Measurements from ENCODE around the gene DOCK6.
"Not testable (repeated sequence)": the region's sequence is repeated elsewhere in the genome, so short reads cannot be mapped to it uniquely, and the experiment has no call there.

Gene DOCK6

DNA sequence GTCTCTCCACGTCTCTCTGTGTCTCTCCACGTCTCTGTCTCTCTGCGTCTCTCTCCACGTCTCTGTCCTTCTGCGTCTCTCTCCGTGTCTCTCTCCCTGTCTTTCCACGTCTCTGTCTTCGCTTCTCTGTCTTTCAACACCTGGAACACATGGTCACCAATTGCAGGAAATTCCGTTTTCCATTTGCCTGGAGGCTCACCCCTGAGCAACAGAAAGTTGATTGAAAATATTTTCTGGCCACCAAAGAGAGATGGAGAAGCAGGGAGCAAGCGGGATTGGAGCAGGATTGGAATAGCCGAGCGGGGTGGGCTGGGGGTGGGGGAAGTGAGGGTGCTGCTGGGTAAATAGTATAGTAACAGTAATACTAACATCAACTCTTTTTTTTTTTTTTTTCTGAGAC, 66.6 kb downstream of the DOCK6 start:
- no peak for DNase-seq

DNA sequence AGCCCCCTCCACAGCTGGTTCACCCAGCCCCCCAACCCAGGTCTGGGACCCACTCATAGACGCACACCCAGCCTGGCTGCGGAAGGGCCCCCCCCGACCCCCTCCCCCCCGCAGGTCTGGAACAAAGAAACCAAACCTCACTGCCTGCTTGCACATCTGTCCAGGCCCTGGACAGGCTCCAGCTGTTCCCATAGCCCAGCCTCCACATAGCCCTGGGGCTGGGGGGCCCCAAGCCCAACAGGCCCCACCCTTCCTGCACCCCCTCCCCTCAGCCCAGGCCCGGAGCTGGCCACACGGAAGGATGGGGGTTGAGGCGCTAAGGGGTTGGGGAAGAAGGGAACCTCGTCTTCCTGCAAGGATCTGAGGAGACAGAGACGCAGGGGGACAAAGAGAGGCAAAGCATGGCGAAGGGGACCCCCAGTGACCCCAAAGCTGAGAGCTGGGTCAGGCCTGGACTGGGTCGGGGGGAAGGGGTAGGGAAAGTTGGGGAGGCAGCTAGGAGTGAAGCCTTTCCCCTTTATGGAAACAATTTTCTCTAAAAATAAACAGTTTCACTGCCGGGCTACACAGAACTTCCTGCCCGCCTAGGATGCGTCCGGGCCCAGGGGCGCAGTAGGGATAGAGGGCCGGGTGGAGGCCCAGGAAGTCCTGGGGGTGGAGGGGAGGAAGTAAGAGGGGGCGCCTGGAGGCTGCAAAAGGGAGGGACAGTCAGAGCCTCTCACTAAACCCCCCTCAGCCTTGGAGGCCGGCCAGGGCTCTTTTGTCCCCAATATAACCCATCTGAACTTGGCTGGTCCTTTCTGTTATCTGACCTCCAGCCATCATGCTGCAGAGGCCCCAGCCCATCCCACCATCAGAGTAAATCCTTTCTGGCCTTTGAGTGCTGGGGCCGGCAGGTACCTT, 67.4 kb downstream of the DOCK6 start:
- peak; percentile 44 for DNase-seq

DNA sequence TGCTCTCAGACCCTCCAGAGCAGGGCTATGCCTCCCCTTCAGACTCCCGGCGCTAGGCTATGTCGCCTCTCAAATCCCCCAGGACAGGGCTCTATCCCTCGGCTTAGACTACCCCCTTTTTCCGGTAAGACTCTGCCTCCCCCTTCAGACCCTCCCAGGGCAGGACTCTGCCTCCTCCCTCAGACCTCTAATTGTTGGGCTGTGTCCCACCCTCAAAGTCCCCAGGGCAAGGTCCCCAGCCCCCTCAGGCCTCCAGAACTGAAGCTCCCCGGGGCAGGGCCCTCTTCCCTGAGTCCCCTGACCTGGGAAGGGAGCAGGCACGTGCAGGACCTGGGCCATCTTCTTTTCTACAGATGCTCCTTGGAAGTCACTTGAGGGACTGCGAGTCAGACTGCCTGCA, 68.2 kb downstream of the DOCK6 start:
- DNase-seq = no peak

DNA sequence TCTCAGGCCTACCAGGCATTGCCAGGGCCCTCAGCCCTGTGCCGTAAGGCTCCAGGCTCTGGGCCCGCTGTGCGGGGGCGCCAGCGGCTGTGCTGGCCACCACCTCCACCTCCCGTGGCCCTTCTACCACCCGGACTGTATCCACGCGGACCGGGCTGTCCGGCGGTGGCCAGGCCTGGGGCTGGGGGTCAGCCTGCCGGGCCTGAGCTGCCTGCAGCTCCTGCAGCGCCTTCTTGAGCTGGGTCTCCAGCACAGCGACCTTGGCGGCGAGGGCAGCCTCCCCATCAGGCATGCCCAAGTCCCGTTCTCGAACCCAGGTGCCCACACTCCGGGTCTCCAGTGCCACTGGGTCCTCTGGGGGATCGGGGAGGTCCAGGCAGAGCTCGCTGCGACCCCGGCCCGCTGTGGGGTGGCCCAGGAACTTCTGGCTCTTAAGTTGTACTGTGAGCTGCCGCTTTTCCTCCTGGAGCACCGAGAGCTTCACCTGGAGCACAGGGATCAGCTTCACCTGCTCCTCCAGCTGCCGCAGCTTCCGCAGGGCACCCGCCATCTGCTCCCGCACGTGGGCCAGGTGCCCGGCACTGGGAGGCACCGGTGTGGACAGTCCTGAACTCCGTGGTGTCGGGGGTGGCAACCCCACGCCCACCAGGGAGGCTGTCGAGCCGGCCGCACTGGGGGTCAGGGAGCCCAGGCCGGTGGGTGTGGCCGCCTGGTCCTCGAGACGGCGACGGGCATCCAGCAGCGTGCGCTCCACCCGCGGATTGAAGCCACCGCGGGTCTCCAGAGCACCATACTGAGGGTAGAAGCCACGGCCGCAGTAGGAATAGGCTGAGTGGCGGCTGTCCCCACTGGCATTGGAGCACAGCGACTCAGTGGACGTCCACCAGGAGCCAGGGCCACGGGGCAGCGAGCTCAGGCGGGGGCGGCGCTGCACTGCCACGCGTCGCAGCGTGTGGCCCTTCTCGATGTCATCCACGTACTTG, 69.1 kb downstream of the DOCK6 start:
- no peak for DNase-seq

DNA sequence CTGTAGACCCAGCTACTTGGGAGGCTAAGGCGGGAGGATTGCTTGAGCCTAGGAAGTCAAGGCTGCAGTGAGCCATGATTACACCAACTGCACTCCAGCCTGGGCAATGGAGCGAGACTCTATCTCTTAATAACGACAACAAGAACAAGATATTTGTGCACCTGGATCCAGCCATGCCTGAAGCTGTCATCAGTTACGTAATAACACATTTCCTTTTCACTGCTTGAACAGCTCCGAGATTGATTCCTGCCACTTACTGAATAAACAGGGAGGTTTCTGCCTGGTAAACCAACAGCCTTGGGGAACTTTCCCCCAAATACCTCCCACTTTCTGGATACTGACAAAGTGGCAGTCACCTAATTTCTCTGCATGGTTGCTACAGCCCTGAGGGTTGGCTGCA, 70.4 kb downstream of the DOCK6 start:
- no peak for DNase-seq

DNA sequence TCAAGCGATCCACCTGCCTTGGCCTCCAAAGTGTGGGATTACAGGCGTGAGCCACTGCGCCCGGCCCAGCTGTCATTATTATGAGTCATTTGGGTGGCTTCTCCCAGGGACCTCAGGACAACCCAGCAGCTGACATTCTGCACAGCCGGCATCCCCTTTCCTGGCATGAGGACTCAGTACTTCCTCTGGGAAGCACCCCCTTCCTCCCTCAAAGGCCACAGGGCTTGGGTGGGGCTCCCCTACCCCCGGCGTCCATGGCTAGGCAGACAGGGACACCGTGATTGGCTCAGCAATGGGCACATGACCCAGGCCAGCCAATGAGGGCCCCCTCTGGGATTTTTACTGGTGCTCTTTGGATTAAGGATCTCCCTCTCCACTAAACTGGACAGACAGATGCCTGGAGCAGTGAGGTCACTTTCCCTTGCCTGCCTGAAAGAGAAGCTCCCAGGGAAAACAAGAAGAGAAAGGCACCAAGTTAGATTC, 71.0 kb downstream of the DOCK6 start:
- DNase-seq = peak; percentile 74

DNA sequence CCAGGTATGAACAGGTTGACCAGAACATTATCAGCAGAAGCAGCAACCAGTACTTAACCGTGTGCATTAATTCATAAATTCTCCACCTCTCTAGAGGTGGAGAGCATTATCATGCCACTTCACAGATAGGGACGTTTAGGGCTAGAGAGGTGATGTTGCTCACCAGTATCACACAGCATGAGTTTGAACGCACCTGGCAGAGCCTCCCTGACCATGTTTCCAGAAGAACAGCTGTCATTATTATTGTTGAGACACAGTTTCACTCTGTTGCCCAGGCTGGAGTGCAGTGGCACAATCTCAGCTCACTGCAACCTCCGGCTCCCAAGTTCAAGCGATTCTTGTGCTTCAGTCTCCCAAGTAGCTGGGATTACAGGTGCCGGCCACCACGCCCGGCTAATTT, 71.8 kb downstream of the DOCK6 start:
- no peak for DNase-seq

DNA sequence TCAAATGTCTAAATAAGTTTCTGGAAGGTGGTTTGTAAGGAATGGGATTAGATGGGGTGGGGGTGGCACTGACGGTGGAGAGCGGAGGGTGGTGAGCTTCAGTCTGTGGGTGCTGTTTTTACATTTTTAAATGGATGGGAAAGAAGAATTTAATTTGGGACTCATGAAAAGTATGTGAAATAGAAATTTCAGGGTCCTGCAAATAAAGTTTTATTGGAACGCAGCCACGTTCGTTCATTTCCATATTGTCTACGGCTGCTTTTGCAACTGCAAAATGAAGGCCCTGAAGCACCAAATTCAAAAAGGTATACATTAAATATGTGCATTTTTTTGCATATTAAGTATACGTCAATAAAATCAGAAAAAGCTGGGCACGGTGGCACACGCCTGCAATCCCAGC, 74.9 kb downstream of the DOCK6 start:
- DNase-seq = no peak

DNA sequence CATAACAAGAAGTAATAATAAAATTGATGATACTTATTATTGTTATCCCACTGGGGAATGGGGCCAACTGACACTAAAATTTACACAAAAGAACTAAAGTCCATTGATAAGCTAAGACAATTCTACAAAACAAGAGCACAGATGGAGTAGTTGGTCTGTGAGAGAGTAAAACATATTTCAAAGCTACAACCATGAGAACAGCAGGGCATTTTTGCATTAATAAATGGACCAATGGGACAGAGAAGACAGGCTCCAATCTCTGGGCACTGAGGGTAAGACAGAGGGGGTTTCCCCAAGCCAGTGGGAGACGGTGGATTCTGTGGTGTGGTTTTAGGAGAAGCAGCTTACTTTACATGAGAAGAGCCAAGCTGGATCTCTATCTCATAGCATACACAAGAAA, 79.3 kb downstream of the DOCK6 start:
- DNase-seq = no peak

DNA sequence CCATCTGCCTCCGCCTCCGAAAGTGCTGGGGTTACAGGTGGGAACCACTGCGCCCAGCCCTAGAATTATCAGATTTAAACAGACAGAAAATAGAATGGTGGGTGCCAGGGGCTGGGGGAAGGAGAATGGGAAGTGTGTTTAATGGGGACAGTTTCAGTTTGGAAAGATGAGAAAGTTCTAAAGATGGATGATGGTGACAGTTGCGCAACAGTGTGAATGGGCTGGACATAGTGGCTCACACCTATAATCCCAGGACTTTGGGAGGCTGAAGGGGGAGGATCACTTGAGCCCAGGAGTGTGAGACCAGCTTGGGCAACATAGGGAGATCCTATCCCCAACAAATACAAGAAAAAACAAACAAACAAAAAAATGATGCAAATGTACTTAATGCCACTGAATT, 80.8 kb downstream of the DOCK6 start:
- peak; percentile 52 for DNase-seq

DNA sequence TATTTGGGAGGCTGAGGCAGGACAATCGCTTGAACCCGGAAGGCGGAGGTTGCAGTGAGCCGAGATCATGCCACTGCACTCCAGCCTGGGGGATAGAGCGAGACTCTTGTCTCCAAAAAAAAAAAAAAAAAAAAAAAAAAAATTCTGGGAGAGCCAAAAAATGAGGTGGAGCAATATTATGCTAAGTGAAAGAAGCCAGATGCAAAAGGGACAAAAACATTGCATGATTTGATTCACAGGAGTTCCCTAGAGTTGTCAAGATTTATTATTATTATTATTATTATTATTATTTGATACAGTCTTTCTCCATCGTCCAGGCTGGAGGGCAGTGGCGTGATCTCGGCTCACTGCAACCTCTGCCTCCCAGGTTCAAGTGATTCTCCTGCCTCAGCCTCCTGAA, 81.3 kb downstream of the DOCK6 start:
- DNase-seq = not testable (repeated sequence)

DNA sequence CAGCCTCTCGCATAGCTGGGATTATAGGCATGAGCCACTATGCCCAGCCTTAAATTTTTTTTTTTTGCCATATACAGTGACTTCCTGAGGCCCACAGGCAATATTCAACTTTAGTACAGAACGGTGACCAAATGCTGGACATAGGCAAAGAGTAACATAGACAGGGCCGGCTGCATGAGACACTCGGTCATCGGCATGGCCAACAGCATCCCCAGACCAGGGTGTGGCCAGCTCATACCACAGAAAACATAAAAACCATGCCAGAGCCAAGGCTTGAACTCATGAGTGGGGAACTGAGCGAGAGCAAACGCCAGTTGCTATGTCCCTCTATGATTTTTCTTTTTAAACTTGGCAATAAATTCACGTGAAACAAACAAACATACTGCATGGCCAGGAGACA, 82.0 kb downstream of the DOCK6 start:
- no peak for DNase-seq

DNA sequence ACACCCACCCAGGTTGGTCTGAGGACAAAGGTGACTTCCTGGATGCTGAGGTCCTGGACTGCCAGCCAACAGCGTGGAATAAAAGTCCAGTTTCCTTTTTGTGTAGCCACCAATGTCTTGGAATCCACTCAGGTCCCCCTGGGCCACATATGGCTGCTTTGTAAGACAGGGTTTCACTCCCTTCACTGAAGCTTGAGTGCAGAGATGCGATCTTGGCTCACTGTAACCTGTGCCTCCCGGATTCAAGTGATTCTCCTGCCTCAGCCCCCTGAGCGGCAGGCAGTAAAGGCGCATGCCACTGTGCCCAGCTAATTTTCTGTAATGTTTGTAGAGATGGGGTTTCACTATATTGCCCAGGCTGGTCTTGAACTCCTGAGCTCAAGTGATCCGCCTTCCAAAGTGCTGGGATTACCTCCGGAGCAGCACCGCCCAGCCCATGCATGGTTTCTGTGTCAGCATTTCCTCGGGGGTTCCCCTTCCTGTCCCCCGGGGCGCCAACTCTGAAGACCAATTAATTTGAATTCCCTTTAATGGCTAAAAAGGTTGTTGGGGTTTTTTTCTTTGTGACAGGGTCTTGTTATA, 82.5 kb downstream of the DOCK6 start:
- no peak for DNase-seq

DNA sequence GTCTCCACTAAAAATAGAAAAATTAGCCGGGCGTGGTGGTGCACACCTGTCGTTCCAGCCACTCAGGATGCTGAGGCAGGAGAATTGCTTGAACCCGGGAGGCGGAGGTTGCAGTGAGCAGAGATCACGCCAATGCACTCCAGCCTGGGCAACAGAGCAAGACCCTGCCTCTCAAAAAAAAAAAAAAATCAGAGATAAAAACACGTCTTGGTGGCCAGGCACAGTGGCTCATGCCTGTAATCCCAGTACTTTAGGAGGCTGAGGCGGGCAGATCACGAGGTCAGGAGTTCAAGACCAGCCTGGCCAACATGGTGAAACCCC, 83.2 kb downstream of the DOCK6 start:
- DNase-seq = not testable (repeated sequence)

DNA sequence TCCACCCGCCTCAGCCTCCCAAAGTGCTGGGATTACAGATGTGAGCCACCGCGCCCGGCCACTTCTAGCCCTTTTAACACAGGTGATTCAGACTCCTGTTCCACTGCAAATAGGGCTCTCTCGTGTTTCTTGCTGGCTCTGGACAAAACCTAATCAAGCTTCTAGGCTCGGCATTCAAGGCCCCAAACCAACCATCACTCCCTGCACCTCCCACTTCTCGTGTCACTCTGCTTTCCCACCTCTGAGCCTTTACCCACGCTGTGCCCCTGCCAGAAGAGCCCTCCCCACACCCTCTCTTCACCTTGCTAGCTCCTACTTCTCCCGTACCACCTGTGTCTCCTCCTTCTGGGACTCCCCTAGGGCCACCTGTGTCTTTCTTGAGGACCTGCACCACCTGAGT, 84.7 kb downstream of the DOCK6 start:
- DNase-seq = no peak

DNA sequence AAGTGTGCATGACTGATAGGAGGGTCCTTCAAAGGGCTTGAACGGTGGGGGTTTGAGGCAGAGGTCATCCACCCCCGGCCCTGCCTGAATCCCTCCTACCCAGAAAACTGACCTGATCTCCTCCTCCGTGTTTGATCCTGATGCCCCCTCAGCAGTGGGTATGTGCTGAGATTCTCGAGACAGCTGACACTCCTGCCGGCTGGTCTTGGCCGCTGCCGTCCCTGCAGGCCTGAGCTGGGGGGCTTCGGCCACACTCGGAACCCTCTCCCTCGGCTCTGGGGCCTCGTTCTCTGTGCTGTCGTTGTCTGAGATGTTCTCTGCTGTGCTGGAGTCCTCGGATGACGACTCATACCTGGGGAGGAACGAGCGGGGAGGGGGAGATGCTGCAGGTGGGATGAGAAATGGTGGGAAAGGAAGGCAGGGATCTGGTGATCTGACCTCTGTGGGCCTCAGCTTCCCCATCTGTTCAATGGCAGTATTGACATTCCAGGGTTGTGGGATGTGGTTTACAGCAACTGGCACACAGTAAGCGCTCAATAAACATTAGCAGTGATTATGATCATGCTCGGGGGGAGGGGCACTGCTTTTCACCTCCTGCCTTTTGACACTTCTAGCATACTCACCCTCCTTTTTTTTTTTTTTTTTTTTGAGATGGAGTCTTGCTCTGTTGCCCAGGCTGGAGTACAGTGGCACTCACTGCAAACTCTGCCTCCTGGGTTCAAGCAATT, 85.7 kb downstream of the DOCK6 start:
- no peak for DNase-seq

DNA sequence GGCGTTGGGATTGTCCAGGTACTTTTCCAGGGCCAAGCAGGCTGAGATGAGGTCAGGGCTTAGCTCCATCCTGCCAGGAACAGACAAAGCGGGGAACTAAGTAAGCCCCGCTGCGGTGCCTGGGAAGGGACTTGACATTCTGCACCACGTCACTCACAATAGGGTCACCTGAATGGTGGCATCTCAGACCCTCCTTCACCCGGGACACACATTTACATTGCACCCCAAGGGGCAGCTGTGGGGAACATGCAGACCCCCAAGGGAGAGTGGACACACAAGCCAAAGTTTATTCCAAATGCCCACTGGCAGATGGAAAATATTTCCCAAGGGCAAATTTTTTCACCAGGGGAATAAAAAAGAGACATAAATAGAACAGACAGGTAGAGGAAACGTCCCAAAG, 86.4 kb downstream of the DOCK6 start:
- DNase-seq = no peak

DNA sequence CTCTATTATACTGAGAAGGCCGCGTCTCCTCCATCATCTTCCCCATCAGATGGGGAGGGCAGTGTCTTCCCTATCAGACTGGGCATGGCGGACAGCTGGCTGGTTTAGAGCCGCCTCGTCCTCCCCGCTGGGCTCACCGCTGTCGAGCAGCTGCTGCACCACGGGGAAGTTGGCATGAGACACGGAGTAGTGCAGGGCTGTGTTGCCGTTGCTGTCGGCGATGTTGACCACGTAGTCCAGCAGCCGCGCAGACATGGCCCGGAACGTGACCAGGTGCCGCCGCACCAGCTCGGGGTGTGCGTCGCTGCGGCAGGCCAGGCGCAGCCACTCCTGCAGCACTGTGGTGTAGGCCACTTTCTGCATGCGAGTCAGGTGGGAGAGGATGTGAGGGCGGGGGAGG, 88.0 kb downstream of the DOCK6 start:
- no peak for DNase-seq

DNA sequence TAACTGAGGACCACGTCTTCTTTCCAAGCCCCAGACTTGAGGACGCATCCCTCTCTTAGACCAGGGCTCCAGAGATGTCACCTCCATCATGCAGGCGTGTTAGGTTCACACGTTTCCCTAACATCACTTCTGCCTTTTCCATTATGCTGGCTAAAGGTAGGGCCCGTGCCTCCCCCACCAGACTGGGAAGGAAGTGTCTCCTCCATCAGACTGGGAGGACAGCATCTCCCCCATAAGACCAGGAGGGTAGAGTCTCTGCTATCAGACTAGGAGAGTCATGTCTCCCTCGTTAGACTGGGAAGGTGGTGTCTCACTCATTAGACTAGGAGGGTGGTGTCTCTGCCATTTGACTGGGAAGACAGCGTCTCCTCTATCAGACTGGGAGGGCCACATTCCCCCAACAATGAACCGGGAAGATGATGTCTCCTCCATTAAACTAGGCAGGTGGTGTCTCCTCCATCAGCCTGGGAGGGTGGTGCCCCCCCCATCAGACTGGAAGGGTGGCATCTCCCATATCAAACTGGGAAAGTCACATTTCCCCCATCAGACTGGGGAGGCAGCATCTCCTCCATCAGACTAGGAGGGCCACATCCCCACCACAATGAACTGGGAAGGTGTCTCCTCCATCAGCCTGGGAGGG, 88.7 kb downstream of the DOCK6 start:
- DNase-seq = no peak

DNA sequence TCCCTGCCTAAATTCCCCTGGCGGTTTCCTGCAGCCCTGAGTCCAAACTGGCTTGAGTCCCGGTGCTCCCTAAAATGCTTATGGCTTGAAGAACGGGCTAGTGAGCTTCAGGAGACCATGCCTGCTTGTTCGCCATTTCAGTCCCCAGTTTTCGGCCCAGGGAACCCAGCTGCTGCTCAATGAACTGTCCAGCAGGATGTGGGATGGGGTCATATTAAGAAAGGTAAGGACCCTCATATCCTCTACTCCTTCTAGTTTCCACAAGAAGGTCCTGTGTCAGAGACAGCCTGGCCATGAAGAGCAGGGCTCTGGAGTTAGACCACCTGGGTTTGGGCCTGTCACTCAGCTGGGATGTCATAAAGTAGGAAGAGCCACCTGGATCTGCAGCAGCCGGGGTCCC, 89.7 kb downstream of the DOCK6 start:
- DNase-seq = no peak

DNA sequence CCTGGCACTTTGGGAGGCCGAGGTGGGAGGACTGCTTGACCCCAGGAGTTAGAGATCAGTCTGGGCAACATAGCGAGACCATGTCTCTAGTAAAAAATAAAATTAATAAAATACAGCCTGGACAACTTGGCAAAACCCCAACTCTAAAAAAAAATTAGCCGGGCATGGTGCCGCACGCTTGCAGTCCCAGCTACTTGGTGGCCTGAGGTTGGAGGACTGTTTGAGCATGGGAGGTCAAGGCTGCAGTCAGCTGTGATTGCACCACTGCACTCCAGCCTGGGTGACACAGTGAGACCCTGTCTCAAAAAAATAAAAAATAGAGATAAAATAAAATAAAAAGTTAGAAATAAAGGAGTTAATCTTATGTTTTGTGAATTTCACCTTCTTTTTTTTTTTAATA, 91.2 kb downstream of the DOCK6 start:
- DNase-seq = no peak
